DND-41 (cell line): Measurements from ENCODE around the gene PIK3CD.

ENCODE experiments used
- CTCF ChIP-seq: IDR thresholded peaks from 2 replicates; pipeline ENCODE4 v1.5.1; 2012; ENCODE audit warnings: borderline replicate concordance, low read length, moderate library complexity, mild to moderate bottlenecking; ENCODE audit not compliant: poor library complexity, severe bottlenecking; ENCODE audit errors: extremely low read depth
- EZH2 ChIP-seq: IDR thresholded peaks from 3 replicates; pipeline ENCODE4 v1.6.1; 2012; ENCODE audit warnings: borderline replicate concordance, low read depth, mild to moderate bottlenecking, moderate library complexity, low read length, inconsistent platforms; ENCODE audit not compliant: severe bottlenecking

GRCh38 chr1:9701665-9702064 lies 50.1 kb downstream of the PIK3CD start:
- TF ChIP-seq CTCF (no peak), EZH2 (no peak)
